Subcutaneous adipose tissue (tissue), 4 donors: ENCODE results near the gene ZSCAN29. TPM values are rescaled to one million over a fixed set of nuclear protein-coding genes. Genes with fewer than 3 reads are reported as not detected.

Experiments
- total RNA-seq, 4 donors: library from RNA; depleted of rRNA; stranded (reverse); fragments of >200 nt; gene quantifications; one replicate each; pipeline ENCODE4 v1.1.0, GENCODE V29; 2016
- TF ChIP-seq, protein P1 (sequence below): fragments of 450-650 bp; IDR thresholded peaks from one replicate; pipeline ENCODE4 v1.5.1; 2016; ENCODE audit warnings: low read depth, mild to moderate bottlenecking, control low read depth, antibody characterized with exemption, moderate library complexity

Gene ZSCAN29
- total RNA-seq, result 10 to 100 TPM; 13.6 to 20.7 (median 19.7) TPM

GRCh38 chr15:43370975-43371974, at the start of gene ZSCAN29, which contains the start of gene TUBGCP4:
Gene ZSCAN29 (minus strand): TSS chr15:43371043. CDS start chr15:43369913, 1,130 bp downstream.
Gene TUBGCP4 (plus strand): TSS chr15:43371101. CDS start chr15:43371355, 254 bp downstream.
- TF ChIP-seq, protein P1, sequence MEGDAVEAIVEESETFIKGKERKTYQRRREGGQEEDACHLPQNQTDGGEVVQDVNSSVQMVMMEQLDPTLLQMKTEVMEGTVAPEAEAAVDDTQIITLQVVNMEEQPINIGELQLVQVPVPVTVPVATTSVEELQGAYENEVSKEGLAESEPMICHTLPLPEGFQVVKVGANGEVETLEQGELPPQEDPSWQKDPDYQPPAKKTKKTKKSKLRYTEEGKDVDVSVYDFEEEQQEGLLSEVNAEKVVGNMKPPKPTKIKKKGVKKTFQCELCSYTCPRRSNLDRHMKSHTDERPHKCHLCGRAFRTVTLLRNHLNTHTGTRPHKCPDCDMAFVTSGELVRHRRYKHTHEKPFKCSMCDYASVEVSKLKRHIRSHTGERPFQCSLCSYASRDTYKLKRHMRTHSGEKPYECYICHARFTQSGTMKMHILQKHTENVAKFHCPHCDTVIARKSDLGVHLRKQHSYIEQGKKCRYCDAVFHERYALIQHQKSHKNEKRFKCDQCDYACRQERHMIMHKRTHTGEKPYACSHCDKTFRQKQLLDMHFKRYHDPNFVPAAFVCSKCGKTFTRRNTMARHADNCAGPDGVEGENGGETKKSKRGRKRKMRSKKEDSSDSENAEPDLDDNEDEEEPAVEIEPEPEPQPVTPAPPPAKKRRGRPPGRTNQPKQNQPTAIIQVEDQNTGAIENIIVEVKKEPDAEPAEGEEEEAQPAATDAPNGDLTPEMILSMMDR, result no peak

DNA sequence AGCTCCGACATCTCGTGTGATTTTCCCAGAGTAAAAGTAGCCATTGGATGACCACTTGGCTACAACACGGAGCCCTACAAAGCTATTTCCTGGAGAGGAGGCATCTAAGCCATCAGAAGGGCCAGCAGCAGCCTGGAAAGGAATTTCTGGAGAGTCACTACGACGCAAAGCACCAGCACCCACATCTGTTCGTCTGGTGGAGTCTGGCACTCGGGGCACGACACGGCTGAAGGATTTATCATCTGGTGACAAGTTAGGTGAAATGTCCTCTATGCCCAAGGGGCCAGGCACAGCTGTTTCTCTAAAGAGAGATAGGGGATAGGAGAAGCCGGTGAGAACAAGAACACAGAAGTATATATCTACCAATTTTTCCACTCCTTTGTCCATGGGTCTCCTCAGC, 49.6 kb upstream of the ZSCAN29 start:
- TF ChIP-seq, protein P1, result no peak

DNA sequence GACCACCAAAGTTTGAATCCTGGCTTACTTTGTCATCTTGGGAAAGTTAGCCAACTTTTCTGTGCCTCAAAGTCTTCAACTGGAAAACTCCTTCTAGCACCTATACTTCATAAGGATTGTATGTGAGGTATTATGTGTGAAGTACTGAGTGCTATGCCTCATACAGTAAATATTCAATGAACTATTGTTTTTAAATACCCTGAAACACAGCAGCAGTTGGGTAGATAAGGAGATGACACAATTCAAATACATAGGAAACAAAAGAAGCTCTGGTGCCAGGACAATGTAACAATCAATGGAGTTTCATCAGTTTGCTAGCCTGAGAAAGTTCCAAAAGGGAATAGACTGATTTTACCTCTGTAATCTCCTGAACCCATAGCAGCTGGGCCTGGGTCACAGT, 43.4 kb upstream of the ZSCAN29 start:
- TF ChIP-seq, protein P1, result no peak

- TF ChIP-seq, protein P1, result no peak
Measured at GRCh38 chr15:43412096-43412495, 41.3 kb upstream of the ZSCAN29 start.

DNA sequence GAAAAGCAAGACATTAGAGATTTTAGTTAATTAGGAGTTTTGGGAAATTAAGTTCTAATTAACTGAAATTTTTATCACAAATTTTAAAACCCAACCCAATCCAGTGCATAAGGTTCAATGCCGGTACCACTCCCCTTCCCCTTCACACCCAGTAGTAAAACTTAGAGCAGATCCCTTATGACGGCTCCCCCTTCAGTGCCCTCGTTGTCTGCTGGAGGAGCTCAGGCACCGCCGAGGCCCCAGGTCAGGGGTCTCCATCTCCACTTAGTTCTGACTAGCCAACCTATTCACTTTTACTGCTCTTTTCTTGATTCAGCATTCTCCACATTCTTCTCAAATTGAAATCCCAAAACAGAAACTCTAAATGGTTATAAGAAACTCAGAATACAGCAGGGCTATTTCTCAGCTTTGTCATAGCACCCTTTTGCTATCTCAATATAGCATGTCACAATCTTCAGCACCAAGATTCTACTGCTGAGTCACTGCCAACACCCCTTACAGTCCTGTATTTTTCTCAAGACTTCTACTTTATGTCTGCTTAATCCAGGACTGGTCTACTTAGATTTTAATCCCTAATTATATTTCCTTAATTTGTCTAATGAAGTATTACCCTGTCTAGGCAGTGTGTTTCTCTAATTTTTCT, 39.9 kb upstream of the ZSCAN29 start:
- TF ChIP-seq, protein P1, result no peak

DNA sequence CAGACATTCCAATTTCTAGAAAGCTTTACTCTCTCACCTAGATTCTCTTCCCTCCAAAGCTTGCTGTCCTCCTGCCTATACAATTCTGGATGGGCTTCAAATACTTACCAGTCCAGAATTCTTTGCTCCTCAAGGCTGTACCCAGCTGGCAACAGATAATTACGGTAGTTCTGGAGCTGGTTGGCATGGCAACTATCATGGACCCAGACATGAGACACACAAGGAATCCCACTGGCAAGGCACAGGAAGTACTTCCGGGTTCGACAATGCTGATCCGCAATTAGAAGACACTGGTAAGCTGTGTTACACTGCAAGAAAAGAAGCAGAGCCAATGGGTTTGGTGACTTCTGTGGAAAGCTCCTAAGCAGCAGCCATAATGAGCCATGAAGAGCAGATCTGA, 37.9 kb upstream of the ZSCAN29 start:
- TF ChIP-seq, protein P1, result no peak

DNA sequence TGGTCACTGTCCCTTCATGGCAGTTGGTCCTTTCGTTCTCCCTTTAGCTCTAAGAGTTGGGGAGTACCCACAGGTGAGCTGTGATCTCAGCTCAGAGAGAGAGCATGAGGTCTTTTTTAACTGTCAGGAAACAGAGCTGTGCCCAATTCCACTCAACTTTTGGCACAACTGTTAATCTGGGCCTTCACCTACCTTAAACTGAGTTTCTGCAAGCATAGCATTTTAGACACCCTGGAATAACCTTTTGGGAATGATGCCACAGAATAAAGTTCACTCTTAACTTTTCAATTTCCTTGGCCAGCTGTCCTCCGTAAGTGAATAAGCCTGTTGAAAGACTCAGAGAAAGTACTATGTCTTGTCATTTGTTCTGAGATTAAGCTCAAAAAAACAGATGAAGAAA, 36.0 kb upstream of the ZSCAN29 start:
- TF ChIP-seq, protein P1, result no peak
